ENCODE results near the gene BEST4. TPM values are rescaled to one million over a fixed set of nuclear protein-coding genes. Genes with fewer than 3 reads are reported as not detected.

BEST4 gene
- total RNA-seq, 1 donor from 2014 or later = not detected

DNA sequence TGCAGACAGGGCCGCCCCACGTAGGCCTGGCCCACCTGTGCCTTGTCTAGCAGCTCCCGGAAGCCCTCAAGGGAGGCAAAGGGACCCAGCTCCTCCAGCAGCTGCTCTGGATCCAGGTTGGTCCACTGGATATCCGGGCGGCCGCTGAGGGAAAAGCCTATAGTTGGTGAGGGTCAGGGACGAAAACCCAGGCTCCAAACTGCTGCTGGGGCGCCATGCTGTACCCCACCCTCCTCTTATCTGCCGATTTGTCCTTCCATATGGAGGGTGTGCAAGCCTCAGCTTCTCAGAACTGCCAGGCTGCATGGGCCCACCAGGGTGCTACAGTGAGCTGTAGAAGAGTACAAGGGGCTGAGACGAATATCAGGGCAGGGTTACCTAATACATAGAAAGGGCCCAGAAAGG lies 42.9 kb upstream of the BEST4 start:
- Histone ChIP-seq H3K27me3 (ENCODE audit: control insufficient read depth, insufficient read depth, low read length) (no peaks in the 10 kb centered on the region), H3K4me3 (ENCODE audit: low read depth, low read length) (no peak overlapping the region), H3K36me3 (ENCODE audit: control insufficient read depth, insufficient read depth, low read length) (no peaks in the 10 kb centered on the region)
- TF ChIP-seq, protein P1, sequence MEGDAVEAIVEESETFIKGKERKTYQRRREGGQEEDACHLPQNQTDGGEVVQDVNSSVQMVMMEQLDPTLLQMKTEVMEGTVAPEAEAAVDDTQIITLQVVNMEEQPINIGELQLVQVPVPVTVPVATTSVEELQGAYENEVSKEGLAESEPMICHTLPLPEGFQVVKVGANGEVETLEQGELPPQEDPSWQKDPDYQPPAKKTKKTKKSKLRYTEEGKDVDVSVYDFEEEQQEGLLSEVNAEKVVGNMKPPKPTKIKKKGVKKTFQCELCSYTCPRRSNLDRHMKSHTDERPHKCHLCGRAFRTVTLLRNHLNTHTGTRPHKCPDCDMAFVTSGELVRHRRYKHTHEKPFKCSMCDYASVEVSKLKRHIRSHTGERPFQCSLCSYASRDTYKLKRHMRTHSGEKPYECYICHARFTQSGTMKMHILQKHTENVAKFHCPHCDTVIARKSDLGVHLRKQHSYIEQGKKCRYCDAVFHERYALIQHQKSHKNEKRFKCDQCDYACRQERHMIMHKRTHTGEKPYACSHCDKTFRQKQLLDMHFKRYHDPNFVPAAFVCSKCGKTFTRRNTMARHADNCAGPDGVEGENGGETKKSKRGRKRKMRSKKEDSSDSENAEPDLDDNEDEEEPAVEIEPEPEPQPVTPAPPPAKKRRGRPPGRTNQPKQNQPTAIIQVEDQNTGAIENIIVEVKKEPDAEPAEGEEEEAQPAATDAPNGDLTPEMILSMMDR (IDR thresholded peaks at IDR 0.05; ENCODE audit: insufficient read depth, low read length, severe bottlenecking) = no peak
- FAIRE-seq (no peak), DNase-seq (ENCODE audit: low read depth) (no peak)

DNA sequence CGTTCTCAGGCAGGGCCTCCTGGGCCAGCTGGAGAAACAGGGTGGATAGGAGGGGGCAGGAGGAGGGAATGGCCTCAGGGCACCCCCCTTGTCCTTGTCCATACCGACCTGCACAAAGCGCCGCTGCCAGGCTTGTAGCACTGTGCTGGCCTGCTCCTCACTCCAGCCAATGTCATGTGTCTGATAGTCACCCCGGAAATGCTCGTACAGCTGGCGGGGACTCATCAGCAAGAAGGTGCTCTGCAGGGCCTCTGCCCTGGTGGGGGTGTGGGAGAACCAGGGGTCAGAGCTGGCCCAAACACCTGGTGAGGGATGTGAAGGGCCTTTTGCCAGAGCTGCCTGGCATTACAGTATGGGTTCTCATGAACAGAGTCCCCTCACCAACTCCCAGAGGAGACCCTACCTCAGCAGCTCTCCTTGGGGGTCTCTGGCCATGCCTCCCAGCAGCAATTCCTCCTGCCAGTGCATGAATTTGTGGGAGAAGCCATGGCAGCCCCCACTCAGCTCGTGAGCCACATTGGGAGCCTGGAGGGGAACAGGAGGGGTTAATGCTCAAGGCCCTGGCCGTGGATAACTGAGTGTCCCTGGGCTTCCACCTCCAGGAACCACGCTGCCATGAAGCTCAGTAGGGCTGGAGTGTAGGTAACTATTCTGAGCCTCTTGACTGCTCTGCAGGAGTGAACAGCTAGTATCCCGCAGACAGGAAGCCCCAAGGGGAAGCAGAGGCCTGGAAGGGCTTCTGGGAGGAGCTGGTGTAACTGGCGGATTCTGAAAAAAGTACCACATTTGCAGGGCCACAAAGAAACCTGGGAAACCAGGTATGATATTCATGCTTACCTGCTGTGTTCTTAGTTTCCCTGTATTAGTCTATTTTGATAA lies 41.8 kb upstream of the BEST4 start:
- Histone ChIP-seq H3K27me3 (ENCODE audit: control insufficient read depth, insufficient read depth, low read length) (no peaks in the 10 kb centered on the region), H3K4me3 (ENCODE audit: low read depth, low read length) (no peak overlapping the region), H3K36me3 (ENCODE audit: control insufficient read depth, insufficient read depth, low read length) (no peaks in the 10 kb centered on the region)
- FAIRE-seq (no peak), DNase-seq (ENCODE audit: low read depth) (no peak)
- TF ChIP-seq, protein P1 (IDR thresholded peaks at IDR 0.05; ENCODE audit: insufficient read depth, low read length, severe bottlenecking) = no peak

DNA sequence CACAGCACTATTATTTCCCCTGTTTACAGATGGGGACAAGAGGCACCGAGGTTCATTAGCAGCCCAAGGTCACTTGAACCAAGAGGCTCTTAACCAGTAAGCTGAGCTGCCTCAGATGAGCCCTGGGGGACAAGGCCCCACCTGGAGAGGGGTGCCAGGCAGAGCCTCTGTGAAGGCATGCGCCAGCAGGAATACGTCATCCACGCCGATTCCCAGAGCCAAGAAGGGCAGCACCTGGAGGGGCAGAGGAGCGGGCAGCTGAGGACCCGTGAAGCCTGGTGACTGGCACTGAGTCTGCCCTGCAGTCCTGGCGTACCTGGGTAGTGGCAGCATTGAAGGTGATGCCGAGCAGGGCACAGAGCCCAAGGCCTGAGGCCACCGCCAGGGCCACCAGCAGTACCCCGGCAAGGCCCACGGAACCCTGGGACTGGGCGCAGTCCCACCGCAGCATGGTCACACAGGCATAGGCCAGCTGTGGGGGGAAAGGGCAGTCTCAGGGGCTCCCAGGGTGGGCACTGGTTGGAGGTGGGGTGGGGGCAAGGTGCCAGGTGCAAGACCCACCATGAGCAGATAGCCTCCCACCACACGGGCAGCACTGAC lies 41.0 kb upstream of the BEST4 start:
- no peak for FAIRE-seq
- TF ChIP-seq, protein P1 (IDR thresholded peaks at IDR 0.05; ENCODE audit: insufficient read depth, low read length, severe bottlenecking) = no peak
- DNase-seq (ENCODE audit: low read depth) = no peak
- no peaks in the 10 kb centered on the region for H3K27me3 ChIP-seq (ENCODE audit: control insufficient read depth, insufficient read depth, low read length)
- no peak overlapping the region for H3K4me3 ChIP-seq (ENCODE audit: low read depth, low read length)
- no peaks in the 10 kb centered on the region for H3K36me3 ChIP-seq (ENCODE audit: control insufficient read depth, insufficient read depth, low read length)

DNA sequence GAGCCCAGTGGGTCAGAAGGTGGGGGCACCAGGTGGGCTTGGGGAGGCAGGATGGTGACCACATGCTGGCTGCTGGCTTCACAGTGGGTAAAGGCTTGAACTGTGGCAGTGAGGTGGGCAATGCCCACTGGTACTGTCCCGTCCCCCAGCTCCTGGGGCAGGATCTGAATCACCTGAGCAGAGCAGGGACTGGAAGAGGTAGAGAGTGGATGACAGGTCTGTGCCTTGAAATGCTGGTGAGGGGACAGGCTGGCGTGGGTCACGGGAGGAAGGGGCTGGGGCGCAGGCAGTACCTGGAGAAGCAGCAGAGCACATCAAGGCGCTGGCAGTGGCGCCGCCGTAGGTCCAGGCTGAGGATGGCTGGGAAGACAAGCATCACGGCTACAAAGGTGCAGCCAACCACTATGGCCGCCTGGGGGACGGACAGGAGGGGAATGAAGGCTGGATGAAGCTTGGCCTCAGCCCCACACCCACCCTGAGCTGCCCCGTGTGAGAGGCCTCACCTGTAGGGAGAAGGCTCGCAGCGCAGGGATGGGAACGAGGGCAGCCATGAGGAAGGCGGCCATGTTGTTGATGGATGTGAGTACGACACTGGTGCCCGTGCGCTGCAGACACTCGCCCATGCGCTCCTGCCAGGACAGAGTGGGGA lies 40.2 kb upstream of the BEST4 start:
- H3K27me3 ChIP-seq (ENCODE audit: control insufficient read depth, insufficient read depth, low read length) = no peaks in the 10 kb centered on the region
- H3K4me3 ChIP-seq (ENCODE audit: low read depth, low read length) = no peak overlapping the region
- FAIRE-seq (no peak), DNase-seq (ENCODE audit: low read depth) (no peak)
- H3K36me3 ChIP-seq (ENCODE audit: control insufficient read depth, insufficient read depth, low read length) = no peaks in the 10 kb centered on the region
- TF ChIP-seq, protein P1 (IDR thresholded peaks at IDR 0.05; ENCODE audit: insufficient read depth, low read length, severe bottlenecking) = no peak

DNA sequence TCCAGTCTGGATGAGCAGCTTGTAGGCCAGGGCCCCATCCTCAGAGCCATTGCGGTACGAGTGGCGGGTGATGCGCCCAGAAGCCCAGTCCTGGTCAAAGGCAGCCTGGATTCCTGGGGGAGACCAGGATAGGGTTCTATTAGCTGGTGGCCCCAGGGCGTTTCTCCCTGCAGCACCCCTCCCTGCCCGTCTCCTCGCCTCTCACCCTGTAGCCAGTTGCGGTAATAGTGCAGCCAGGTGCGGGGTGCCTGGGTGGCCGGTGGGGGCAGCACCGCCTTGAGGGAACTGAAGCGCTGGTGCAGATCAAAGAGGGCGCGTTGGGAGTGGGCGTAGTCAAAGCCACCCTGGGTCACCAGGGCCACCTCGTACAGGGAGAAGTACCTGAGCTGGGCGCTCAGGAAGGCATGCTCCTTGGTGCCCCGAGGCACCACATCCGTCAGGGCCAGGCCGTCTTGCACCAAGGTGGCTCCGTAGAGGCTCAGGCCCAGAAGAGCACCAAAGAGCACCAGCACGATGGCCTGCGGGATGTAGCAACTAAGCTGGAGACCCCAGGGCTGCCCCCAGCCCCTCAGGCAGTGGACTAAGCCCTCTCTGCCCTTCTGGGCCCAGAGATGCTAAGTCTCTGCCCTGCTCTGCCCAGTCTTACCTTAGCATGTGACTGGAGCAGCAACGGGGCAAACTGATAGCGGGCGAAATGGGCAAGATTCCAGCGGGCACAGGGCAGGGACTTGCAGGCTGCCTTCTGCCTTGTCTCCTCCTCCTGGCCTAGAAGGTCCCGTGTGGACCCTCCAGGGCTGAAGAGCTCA lies 39.4 kb upstream of the BEST4 start:
- no peak overlapping the region for H3K4me3 ChIP-seq (ENCODE audit: low read depth, low read length)
- no peaks in the 10 kb centered on the region for H3K27me3 ChIP-seq (ENCODE audit: control insufficient read depth, insufficient read depth, low read length)
- no peaks in the 10 kb centered on the region for H3K36me3 ChIP-seq (ENCODE audit: control insufficient read depth, insufficient read depth, low read length)
- no peak for DNase-seq (ENCODE audit: low read depth)
- FAIRE-seq = no peak
- TF ChIP-seq, protein P1 (IDR thresholded peaks at IDR 0.05; ENCODE audit: insufficient read depth, low read length, severe bottlenecking) = no peak
